Uterus (tissue), 2 donors: ENCODE results near the gene CTTNBP2.

Experiments
- POLR2A ChIP-seq, 2 donors: fragments of 450-650 bp; IDR thresholded peaks; one replicate each; pipeline ENCODE4 v1.6.1; 2016; ENCODE audit warnings: antibody characterized with exemption in 2 of 2, mild to moderate bottlenecking in 1 of 2, moderate library complexity in 1 of 2
- TF ChIP-seq, protein P1 (sequence below), 4 experiments: fragments of 200-600 bp in 2 of 4; fragments of 450-650 bp in 2 of 4; sonication (generic) in 2 of 4; IDR thresholded peaks; one replicate each; pipeline ENCODE4 v1.5.1; 2016 to 2019; ENCODE audit warnings: antibody characterized with exemption in 4 of 4, mild to moderate bottlenecking in 2 of 4, moderate library complexity in 1 of 4

- TF ChIP-seq, protein P1, sequence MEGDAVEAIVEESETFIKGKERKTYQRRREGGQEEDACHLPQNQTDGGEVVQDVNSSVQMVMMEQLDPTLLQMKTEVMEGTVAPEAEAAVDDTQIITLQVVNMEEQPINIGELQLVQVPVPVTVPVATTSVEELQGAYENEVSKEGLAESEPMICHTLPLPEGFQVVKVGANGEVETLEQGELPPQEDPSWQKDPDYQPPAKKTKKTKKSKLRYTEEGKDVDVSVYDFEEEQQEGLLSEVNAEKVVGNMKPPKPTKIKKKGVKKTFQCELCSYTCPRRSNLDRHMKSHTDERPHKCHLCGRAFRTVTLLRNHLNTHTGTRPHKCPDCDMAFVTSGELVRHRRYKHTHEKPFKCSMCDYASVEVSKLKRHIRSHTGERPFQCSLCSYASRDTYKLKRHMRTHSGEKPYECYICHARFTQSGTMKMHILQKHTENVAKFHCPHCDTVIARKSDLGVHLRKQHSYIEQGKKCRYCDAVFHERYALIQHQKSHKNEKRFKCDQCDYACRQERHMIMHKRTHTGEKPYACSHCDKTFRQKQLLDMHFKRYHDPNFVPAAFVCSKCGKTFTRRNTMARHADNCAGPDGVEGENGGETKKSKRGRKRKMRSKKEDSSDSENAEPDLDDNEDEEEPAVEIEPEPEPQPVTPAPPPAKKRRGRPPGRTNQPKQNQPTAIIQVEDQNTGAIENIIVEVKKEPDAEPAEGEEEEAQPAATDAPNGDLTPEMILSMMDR (IDR thresholded peaks at IDR 0.05): no peak
- TF ChIP-seq POLR2A (IDR thresholded peaks at IDR 0.05): no peak
Measured at GRCh38 chr7:117818232-117818631, 55.0 kb downstream of the CTTNBP2 start.
